Urothelium cell line (cell line): ENCODE results near the gene ZNF219.

Experiments
- DNase-seq: peaks from one replicate; pipeline ENCODE4 v3.0.0; 2011; ENCODE audit warnings: low spot score, mixed read lengths
- FAIRE-seq: peaks from 2 replicates; lab custom pipeline; 2011; peaks lifted over from hg19 to GRCh38; lab: Jason Lieb, UNC

ZNF219 gene

DNA sequence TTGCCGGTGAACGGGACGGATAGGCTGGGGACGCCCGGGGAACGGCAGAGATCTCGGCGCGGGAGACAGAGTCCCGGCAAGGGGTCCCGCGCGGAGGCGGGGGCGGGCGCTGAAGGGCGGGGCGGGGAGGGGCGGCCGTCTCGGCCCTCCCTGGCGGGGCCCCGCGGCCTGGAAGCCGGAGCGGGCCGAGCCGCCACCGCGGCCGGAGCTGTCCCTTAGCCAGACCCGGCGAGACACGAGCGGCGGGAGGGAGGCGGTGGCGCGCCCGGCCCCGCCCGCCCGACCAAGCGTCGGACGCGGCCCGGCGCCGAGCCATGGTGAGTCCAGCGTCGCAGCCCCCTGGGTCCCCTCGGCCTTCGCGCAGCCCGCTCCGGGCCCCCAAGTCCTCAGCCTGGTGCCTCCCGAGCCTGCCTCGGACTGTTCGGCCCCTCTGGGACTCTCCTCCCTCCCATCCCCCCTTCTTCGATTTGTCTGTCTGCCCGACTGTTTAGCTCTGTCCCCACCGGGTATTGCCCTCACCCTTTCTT is 28.3 kb downstream of the ZNF219 start, which contains the start of gene ARHGEF40:
Gene ARHGEF40, plus strand, starts transcription at position 222 of the 527 bp plus-strand sequence. Its CDS starts 93 bp downstream, at position 315.
- DNase-seq: peak; percentile 80
- FAIRE-seq: no peak

DNA sequence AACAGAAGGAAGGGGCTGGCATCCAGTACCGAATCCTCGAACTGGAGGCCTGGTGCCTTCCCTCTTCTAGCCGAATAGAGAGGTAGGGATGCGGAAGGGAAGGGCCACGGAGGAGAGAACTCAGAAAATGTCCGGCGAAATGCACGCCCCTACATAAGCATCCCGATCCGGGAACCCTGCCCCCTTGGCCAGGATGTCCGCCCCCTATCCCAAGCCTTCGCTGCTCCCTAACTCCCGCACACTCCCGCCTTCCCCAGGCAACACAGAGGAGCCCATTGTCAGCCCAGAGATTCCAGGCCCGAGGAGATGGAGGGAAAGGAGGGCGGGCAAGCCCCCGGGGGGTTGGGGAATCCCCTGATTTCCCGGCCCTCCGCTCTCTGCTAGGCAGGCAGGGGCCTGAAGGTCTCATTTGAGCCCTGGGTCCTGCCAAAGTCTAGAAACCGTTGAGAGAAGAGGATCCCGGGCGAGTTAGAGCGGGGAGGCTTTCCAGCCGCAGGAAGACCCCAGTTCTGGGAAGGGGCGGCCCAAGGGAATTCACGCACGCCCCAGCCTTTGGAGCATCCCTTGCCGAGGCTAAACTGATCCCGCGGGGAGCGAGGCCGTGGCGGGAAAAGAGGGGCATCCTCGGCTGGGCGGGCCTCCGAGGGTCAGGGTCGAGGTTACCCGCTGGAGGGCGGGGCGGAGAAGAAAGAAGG is 28.9 kb downstream of the ZNF219 start:
- FAIRE-seq (peak; percentile 5), DNase-seq (peak; percentile 65)

DNA sequence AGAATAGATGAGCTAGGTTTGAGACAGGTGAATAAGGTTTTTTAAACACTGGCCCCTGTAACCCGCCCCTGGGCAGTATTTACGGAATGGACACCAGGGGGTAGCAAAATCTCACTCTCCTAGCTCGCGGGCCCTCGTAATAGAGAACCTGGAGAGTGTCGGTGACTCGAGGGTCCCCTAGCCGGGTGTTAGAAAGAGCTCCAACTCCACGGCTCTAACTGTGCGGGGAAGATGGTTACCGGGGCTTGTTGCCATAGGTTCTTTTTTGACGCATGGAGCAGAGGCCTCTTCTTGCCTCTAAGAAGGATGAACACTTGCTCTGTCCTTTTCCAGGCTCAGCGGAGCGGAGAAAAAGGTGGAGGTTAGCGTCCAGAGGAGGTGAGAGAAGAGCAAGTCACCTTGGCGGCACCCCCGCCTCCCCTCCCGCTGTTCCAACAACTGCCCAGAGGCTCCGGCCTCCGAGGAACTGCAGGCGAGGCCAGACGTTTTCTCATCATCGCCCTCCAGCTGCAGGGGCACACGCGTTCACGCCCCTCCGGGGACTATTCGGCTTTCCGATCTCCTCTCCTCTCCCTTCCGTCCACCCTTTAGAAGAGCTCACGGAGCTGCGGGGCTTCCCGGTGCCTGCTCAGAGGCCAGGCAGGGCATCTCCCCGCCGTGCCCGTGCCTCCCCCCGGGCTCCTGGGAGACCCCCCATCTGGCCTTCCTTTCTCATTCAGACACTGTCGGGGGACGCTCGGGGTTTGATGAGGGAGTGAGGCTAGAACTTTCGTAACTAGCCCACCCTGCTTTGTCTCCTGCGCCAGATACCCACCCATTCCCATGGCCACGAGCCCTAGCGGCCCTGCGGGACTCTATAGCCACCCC is 29.7 kb downstream of the ZNF219 start:
- FAIRE-seq (no peak), DNase-seq (peak; percentile 68)

DNA sequence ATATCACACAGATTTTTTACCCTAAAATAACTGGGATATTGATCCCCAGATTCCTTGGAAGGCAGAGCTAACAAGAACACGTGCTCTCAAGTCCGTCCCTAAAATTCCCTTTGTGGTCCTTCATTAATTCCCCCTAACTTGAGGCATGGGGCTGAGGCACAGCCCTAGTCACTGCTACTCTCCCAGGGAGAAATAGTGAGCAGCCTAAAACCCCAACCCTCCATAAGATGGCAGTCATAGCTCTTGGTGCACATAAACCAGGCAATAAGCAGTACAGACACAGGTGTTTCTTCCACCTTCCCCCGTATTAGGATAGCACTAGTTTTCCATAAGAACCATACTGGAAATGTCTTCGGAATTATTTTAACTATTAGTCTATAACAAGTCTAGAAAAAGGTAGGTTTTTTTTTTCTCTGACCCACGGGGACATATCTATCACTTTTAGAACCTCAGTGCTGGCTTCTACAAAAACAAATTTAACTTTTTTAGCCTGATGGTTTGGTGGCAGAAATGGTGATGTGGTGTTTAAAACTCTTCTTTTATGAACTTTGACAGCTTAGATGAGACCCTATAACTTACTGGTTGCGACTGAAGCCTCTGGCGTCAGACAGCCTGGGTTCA is 31.5 kb downstream of the ZNF219 start:
- no peak for FAIRE-seq
- peak; percentile 45 for DNase-seq

DNA sequence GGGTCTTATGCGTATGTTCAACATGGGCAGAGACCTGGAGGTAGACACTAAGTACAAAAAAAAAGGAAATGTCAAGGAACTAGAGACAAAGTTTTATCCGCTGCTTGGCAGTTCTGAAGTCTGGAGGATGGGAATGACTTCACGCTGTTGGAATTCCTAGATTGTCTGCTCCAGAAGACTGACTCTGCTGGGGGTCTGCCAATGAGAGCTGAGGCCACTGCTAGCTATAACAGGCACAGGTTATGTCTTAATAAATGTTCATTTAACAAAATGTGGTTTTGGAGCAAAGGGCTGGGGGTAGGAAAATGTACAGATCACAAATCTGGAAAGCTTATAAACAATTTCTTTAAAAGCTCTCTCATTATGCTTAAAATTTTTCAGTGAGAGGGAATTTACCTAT is 35.0 kb downstream of the ZNF219 start:
- DNase-seq: peak; percentile 72
- no peak for FAIRE-seq

DNA sequence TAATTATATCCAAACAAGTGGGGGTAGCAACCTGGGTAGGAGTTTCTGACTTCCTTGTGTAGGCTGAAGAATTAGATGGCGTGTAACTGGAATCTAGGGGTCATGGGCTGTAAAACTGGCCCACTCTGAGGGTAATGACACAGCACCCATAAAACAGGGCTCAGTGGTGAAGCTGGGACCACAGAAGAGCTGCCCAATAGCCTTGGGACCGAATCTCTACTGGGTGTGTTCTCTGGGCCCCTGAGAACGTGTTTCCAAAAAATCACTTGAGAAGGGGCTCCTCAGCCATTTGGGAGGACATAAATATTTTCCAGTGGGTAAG is 37.1 kb downstream of the ZNF219 start:
- DNase-seq: no peak
- no peak for FAIRE-seq

DNA sequence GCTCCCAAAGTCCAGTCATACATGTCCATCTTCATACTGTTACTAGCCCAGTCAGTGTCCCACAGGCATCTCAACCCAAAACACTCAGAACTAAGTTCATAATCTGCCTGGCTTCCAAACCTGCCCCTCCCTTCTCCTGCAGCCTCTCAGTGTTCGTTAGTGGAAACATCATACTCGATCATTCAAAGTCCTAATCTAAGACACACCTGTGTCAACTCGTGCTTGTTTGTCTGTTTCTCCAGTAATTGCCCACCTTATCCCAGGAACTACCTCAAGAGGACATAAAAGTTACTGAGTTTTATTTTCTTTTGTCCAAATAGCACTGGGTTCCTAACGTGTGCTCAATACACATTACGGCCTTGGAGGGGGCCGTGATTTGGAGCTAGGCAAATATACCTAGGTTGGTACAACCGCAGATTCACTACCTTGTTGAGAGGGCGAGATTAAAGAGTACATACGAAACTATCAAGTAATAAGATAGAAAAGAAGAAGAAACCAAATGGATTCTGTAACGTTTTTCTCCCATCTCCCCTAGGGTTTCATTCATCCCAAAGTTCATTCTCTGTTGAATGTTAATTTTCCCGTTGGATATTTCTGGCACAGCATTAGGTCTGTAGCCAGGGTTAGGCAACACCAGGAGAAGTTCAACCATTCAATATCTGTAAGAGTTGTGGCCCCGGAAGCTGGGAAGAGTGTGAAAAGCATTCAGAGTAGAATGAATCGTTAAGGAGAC is 37.7 kb downstream of the ZNF219 start:
- no peak for DNase-seq
- no peak for FAIRE-seq

DNA sequence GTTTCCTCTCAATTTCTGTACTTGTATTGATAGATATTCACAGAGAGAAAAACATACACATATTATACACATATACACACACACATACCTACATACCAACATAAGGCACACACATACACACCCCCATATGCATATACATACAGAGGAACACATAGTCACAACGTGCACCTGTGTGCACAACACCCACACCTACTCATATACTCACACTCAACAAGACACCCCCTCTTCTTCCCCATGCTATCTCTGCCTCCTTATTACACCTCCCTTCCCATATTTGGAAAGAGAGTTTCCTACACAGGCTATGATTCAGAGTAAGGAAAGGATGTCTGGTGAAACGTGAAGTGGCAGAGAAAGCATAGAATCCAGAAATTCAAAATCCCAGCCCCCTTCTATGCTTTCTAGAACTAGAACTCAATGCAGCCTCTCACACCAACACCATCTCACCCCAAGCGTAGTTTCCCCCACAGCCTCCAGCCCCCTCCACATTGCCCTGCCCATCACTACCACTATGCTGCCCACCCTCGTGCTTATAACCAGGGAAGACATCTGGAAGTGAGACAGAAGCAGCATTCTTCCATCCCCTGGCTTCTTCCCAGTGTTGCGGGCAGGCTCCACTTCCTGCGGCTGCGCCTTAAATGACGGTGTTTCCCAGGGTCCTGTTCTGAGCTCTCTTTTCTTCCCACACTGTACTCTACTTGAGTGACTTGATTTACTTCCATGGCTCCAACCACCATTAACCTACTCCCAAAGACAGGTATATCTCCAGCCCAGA is 38.4 kb downstream of the ZNF219 start:
- DNase-seq (no peak), FAIRE-seq (peak; percentile 44)

DNA sequence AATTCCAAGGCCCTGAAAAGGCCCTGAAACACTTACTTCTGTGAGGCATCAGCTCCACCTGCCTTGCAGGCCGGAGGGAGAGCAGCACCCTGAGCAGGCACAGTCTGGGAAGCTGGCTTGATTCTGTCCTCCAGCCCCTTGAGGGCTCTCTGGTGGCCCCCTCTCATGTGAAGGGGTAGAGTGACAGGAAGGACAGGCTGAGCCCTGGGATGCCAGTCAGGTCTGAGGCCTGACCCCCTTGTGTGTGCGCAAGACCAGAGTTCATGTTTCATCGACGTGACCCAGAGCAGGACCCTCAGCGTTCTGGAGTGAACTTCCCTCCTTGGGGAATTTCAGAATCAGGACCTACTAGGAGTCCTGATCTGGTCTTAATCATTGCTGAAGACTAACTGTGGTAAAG is 39.6 kb downstream of the ZNF219 start:
- no peak for DNase-seq
- no peak for FAIRE-seq

DNA sequence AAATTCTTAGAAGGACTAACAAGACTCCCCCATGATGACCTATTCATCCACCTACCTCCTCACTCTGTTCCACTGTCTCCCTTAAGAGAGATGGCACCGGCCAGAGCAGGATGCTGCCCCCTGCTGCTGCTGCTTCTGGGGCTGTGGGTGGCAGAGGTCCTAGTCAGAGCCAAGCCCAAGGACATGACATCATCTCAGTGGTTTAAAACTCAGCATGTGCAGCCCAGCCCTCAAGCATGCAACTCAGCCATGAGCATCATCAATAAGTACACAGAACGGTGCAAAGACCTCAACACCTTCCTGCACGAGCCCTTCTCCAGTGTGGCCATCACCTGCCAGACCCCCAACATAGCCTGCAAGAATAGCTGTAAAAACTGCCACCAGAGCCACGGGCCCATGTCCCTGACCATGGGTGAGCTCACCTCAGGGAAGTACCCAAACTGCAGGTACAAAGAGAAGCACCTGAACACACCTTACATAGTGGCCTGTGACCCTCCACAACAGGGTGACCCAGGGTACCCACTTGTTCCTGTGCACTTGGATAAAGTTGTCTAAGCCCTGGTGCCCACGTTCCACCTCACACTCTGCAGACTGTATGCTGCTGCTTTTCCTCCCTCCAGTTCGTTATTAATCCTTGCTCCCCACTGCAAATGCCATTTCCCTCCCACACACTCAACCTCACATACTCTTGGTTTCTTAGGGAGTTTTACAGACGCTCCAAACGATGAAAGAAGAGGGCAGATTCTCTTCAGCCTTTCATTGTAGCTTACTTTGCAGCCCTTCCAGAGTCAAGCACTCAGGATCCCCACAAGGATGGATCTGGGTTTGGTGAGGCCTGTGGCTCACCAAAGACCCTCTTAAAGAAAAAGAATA is 40.4 kb downstream of the ZNF219 start, which contains the start of gene RNASE8:
Gene RNASE8, plus strand, starts transcription at position 20 of the 873 bp plus-strand sequence. Its CDS starts 71 bp downstream, at position 91.
- FAIRE-seq (peak; percentile 65), DNase-seq (peak; percentile 35)

DNA sequence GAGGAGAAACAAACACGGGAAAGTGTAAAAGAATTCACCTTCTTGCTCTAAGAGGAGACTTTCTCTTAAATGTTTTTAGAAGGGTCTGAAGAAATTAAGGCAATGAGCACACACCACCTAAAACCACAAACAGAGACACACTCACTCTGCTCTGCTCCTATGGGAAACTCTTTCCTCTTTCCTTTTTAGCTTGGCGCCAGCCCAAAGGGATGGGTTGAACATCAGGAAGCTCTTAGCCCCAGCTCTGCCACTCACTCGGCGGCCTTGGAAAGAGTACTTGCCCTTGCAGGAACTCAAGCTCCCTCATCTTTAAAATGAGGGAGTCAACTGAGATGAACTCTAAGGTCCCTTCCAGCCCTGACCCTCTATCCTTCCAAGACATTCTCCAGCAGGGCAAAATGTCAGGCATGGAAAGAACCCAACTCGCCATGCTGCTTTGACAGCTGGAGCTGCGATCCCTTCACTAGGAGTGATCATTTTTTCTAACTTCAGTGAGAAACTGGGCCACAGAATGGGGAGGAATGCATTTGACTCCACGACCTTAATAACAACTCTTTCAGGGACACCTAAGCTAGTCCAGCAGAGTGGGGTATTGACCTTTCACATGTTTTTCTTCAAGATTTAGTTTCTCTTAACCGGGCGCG is 41.8 kb downstream of the ZNF219 start:
- DNase-seq (no peak), FAIRE-seq (no peak)

DNA sequence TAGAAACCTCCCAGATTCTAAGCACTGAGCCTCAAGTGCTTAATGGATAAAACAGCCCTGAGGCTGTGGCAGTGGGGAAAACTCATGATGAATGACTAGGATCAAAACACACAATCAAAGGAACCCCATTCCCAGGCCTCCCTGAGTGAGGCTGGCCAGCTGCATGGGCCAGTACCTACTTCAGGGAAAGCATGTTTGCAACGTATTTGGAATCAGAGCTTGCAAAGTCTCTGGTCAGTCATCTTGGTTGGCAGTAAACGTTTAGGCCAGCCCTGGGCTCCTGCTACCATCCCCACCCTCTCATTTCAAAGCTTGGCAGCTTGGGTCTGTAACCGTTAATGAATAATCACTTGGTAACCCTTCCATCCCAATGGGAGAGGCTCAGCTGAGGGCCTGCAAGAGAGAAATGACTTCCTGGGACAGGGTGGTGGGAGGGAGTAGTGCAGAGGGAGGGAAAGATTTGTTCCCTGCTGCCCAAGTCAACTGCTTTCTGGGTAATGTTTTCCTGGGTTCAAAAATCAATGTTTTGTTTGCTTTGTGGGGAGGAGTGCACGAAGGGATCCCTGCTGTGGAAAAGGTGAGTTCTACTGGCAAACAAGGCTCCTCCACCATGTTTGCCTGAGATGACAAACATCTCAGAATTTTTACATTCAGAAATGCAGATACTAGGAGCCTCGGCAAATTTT is 42.9 kb downstream of the ZNF219 start:
- DNase-seq (no peak), FAIRE-seq (no peak)

DNA sequence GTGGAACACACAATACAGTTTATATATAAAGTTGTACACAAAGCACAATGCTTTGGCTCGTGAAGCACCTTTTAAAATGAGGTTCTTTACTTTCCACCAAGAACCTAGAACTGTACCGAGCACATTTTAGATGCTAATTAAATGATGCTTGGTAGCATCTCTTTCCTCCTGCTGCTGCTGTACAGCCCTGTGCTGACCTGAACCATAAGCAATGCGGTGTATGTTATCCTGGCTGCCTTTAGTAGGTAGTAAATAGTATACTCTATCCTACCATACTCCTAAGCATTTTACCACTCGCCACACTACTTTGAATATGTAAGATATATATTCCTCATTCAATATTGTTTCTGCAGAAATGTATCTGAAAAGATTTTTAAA is 43.7 kb downstream of the ZNF219 start:
- DNase-seq: no peak
- no peak for FAIRE-seq

DNA sequence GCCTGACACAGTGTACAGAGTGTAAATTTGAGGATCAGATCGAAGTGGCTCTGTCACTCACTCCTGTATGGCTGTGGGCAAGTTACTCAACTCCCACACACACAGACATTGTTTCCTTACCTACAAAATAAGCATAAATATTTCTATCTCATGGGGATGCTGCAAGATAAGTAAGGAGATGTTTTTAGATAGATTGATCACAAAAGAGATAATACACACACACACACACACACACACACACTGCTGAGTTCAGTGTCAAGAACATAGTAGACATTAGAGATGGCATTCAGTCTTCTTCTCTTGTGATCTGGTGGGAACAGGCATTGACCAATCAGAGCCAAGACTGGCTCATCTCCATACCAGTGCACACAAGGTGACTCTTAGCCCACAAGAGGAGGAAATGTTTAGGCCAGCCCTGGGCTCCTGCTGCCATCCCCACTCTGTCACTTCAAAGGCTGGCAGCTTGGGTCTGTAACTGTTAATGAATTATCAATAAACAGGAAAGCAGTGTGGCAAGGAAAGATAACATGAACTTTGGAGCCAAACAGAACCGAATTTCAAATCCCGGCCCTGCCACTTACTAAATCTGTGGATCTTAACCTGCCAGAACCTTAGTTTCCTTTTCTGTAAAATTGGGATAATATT is 44.2 kb downstream of the ZNF219 start:
- DNase-seq: no peak
- no peak for FAIRE-seq

DNA sequence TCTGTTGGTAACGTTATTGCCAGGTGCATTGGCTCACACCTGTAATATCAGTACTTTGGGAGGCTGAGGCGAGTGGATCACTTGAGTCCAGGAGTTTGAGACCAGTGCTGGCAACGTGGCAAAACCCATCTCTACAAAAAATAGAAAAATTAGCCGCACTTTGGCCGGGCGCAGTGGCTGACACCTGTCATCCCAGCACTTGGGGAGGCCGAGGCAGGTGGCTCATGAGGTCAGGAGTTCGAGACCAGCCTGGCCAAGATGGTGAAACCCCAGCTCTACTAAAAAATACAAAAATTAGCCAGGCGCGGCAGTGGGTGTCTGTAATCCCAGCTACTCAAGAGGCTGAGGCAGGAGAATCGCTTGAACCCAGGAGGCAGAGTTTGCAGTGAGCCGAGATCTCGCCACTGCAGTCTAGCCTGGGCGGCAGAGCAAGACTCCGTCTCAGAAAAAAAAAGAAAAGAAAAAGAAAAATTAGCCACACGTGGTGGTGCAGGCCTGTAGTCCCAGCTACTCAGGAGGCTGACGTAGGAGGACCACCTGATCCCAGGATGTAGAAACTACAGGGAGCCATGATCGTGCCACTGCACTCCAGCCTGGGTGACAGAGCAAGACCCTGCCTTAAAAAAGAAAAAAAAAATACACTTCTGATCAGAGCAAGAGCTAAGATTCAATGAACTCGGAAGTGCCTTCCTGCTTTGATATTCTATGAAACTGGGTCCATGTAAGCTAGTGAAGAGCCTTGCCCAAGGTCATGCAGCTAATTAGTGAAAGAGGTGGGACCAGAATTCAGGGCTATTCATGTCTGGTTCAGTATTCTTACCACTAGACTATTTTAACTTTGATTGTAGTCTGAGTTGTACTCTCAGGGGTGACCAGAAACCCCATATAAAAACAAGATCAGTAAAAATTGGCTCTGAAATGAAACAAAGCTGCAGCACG is 45.0 kb downstream of the ZNF219 start:
- FAIRE-seq (no peak), DNase-seq (no peak)

DNA sequence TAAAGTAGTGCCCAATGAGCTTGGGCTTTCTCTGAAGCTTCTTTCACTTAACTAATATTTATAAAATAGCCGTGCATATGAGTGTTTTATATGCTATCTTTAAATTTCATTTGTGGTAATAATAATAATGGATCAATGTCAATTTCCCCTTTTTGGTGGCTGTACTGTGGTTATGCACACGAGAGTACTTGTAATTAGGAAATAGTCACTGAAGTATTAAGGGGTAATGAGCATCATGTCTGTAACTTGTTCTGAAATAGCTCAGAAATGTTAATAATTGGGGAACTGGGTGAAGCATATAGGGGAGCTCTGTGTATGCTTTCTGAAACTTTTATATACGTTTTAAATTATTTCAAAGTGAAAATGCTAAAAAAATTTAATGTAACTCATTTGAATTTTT is 47.9 kb downstream of the ZNF219 start:
- DNase-seq (no peak), FAIRE-seq (no peak)
